Immature natural killer cell (primary cell): Measurements from ENCODE around the gene EHBP1. TPM values are rescaled to one million over a fixed set of nuclear protein-coding genes. Genes with fewer than 3 reads are reported as not detected.

ENCODE experiments used
- DNase-seq, 3 donors: peaks; one replicate each; pipeline ENCODE4 v3.0.0; 2022; ENCODE audit warnings: mixed read lengths in 1 of 3
- H3K27ac Mint-ChIP-seq, 6 donors: one replicate each; pipeline ENCODE4 v1.8.0; 2020; ENCODE audit warnings: mixed read lengths in 6 of 6, mild to moderate bottlenecking in 5 of 6, inconsistent platforms in 4 of 6, moderate library complexity in 3 of 6
- H3K27me3 Mint-ChIP-seq, 3 donors: one replicate each; pipeline ENCODE4 v1.8.0; 2020 to 2021; ENCODE audit warnings: low read depth in 3 of 3, mild to moderate bottlenecking in 3 of 3, mixed read lengths in 3 of 3, moderate library complexity in 3 of 3, inconsistent platforms in 1 of 3
- H3K36me3 Mint-ChIP-seq, 3 donors: one replicate each; pipeline ENCODE4 v1.8.0; 2020; ENCODE audit warnings: mixed read lengths in 3 of 3, inconsistent platforms in 2 of 3, mild to moderate bottlenecking in 2 of 3
- H3K4me1 Mint-ChIP-seq, 2 donors: one replicate each; pipeline ENCODE4 v1.8.0; 2020; ENCODE audit warnings: inconsistent platforms in 2 of 2, mild to moderate bottlenecking in 2 of 2, mixed read lengths in 2 of 2, moderate library complexity in 1 of 2
- H3K4me3 Mint-ChIP-seq, 5 donors: one replicate each; pipeline ENCODE4 v1.8.0; 2020; ENCODE audit warnings: mild to moderate bottlenecking in 5 of 5, mixed read lengths in 5 of 5, inconsistent platforms in 3 of 5, moderate library complexity in 3 of 5
- H3K9me3 Mint-ChIP-seq, 6 donors: one replicate each; pipeline ENCODE4 v1.8.0; 2020; ENCODE audit warnings: mild to moderate bottlenecking in 6 of 6, mixed read lengths in 6 of 6, inconsistent platforms in 4 of 6, moderate library complexity in 3 of 6
- polyA plus RNA-seq, 3 donors: library from polyadenylated mRNA; unstranded; fragments of 300-500 nt; fragmentation: Illumina TruSeq; gene quantifications; one replicate each; pipeline ENCODE4 v1.2.3, GENCODE V29; 2021

EHBP1 gene
- polyA plus RNA-seq, 3 donors from 2014 or later: 6.9 to 23.5 (median 9.0) TPM

GRCh38 chr2:62884514-62884913 is 179.0 kb downstream of the EHBP1 start:
- Mint-ChIP-seq H3K4me3 (no peak overlapping the region), H3K9me3 (peaks cover 0 to 3% (median 0%) of the 10 kb centered on the region in 6 donors), H3K36me3 (peaks cover 7 to 15% (median 14%) of the 10 kb centered on the region in 3 donors), H3K27ac (no peak overlapping the region), H3K27me3 (no peaks in the 10 kb centered on the region), H3K4me1 (no peaks in the 10 kb centered on the region)
- DNase-seq: no peak

GRCh38 chr2:62894966-62895631 is 189.6 kb downstream of the EHBP1 start:
- no peak for DNase-seq
- no peaks in the 10 kb centered on the region for H3K27me3 Mint-ChIP-seq
- no peak overlapping the region for H3K4me3 Mint-ChIP-seq
- no peak overlapping the region for H3K27ac Mint-ChIP-seq
- H3K36me3 Mint-ChIP-seq: peaks cover 0 to 12% (median 0%) of the 10 kb centered on the region in 3 donors
- H3K9me3 Mint-ChIP-seq: no peaks in the 10 kb centered on the region
- H3K4me1 Mint-ChIP-seq: no peaks in the 10 kb centered on the region

DNA sequence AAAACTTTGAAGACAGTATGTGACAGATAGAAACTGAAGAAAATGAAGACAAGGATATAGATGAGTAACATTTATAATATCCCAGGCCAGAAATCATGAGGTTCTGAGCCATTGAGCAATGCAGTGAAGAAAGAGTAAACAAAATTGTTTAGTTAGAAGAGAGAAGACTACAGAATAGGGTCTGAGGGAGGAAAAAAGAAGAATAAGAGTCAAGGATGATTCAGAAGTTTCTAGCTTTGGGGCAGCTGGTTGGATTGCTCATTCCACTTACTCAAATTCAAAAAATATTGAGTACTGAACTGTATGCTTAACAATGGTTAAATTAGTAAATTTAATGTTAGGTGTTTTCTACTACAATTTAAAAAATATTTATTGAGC is 190.1 kb downstream of the EHBP1 start:
- Mint-ChIP-seq H3K4me3 (no peak overlapping the region), H3K4me1 (no peaks in the 10 kb centered on the region), H3K27ac (no peak overlapping the region), H3K27me3 (no peaks in the 10 kb centered on the region), H3K36me3 (peaks cover 0 to 12% (median 0%) of the 10 kb centered on the region in 3 donors), H3K9me3 (no peaks in the 10 kb centered on the region)
- no peak for DNase-seq

DNA sequence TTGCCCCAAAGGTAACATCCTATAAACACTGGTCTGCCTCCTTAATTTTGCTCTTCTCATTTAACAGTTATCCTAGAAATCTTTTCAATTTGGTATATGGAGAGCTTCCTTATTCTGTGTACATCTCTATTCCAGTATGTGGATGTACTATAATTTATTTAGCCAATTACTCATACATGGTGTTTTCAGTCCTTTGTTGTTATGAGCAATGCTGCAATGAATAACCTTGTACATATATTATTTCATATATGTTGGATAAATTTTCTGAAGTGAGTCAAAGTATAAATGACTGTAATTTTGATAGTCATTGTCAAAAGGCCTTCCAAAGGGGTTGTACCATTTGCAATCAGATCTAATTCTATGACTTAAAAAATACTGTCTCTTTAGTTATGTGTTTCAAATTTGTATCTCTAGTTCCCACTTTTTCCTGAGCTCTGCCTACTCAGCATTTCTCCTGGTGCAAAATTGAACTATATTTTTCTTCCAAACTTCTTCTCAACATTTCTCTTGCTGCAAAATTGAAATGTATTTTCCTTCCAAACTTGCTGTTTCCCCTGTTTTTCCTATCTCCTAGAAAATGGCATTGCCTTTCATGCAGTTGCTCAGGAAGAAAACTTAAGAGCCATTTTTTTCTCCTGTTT is 191.8 kb downstream of the EHBP1 start:
- Mint-ChIP-seq H3K4me1 (no peaks in the 10 kb centered on the region), H3K9me3 (no peaks in the 10 kb centered on the region), H3K4me3 (no peak overlapping the region), H3K36me3 (peaks cover 0 to 12% (median 3%) of the 10 kb centered on the region in 3 donors), H3K27ac (no peak overlapping the region), H3K27me3 (no peaks in the 10 kb centered on the region)
- DNase-seq: no peak

DNA sequence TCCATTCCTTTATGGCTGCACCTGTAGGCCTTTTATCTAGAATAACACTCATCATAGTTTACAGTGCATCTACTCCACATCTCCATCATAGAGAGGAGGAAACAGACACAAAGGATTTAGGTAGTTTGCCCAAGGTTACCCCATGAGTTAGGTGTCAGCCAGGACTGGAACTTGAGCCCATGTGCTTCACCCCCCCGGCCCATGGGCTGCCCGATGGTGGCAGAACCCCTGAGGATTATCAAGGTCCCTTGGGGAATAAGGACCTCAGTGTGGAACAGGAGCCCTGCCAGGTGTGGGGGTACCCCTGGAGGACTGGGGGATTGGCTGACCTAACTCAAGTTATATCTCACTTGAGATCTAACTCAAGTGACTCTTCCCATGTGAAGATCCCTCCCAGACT is 198.8 kb downstream of the EHBP1 start:
- Mint-ChIP-seq H3K36me3 (peaks cover 0 to 3% (median 0%) of the 10 kb centered on the region in 3 donors), H3K4me1 (no peaks in the 10 kb centered on the region)

DNA sequence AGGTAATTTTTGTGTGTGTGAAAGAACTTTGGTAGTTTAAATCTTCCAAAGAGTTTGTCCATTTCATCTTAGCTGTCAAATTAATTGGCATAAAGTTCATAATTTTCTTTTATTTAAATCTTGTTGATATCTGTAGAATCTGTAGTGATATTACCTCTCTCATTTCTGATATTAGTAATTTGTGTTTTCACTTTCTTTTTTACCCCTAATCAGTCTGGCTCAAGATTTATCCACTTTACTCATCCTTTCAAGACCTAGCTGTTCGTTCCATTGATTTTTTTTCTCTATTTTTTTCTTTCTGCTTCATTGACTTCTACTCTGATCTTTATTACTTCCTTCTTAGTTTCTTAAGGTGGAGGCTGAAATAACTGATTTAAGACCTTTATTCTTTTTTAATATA is 202.6 kb downstream of the EHBP1 start:
- no peak overlapping the region for H3K27ac Mint-ChIP-seq
- H3K4me1 Mint-ChIP-seq: peaks cover 2 to 4% of the 10 kb centered on the region in 2 donors
- no peaks in the 10 kb centered on the region for H3K9me3 Mint-ChIP-seq
- H3K36me3 Mint-ChIP-seq: no peaks in the 10 kb centered on the region
- H3K4me3 Mint-ChIP-seq: no peak overlapping the region
- DNase-seq: no peak
- H3K27me3 Mint-ChIP-seq: peaks cover 0 to 1% (median 0%) of the 10 kb centered on the region in 3 donors

More for the DNA sequence above, 198.8 kb downstream of the EHBP1 start:
- DNase-seq: no peak
- Mint-ChIP-seq H3K27ac (no peak overlapping the region), H3K4me3 (no peak overlapping the region), H3K9me3 (no peaks in the 10 kb centered on the region), H3K27me3 (no peaks in the 10 kb centered on the region)

DNA sequence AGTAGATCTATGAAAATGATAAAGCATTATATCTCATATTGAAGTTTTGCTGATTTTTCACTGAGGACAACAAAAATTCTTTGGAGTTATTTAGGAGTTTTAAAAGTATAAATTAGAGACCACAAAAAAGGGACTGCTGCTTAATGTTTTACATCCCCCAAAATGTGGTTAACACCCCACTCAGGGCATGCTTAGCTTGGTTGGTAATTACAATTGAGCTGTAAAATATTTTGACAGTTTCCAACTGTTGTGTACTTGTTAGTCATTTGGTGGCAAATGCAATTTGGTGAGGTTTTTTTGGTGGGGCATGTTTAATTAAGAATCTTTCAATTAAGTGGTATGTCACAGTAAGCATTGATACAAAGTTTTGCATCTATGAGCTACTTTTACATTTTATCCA is 207.8 kb downstream of the EHBP1 start:
- peak overlapping the region in 5 of 6 donors; percentile 1 to 83 (median 59) for H3K27ac Mint-ChIP-seq
- no peaks in the 10 kb centered on the region for H3K36me3 Mint-ChIP-seq
- DNase-seq: no peak
- peaks cover 0 to 3% (median 0%) of the 10 kb centered on the region in 3 donors for H3K27me3 Mint-ChIP-seq
- H3K4me1 Mint-ChIP-seq: peaks cover 15 to 19% of the 10 kb centered on the region in 2 donors
- no peaks in the 10 kb centered on the region for H3K9me3 Mint-ChIP-seq
- H3K4me3 Mint-ChIP-seq: peak overlapping the region in 2 of 5 donors; percentile 2 to 31

DNA sequence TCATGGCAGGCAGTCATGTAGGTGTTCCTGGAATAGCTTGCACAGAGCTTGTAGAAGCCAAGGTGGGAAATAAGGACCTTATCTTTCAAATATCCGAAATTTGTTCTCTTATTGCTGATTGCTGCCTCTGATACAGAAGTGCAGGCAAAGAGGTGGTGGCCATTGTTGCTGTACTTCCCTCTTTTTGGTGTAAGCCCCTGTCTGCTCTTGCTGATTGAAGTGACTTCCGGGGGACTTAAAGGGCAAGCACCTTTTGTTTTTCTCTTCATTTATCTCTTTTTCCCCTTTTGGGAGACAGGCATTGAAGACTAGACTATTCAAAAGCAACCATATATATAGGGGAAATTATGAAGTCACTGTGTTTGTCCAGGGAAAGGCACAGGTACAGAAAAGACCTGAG is 213.5 kb downstream of the EHBP1 start:
- H3K27ac Mint-ChIP-seq: no peak overlapping the region
- no peak overlapping the region for H3K4me3 Mint-ChIP-seq
- no peak for DNase-seq
- H3K36me3 Mint-ChIP-seq: peaks cover 20 to 36% (median 24%) of the 10 kb centered on the region in 3 donors
- H3K4me1 Mint-ChIP-seq: peaks cover 4 to 6% of the 10 kb centered on the region in 2 donors
- H3K27me3 Mint-ChIP-seq: peaks cover 0 to 1% (median 1%) of the 10 kb centered on the region in 3 donors
- H3K9me3 Mint-ChIP-seq: peaks cover 0 to 22% (median 12%) of the 10 kb centered on the region in 6 donors

DNA sequence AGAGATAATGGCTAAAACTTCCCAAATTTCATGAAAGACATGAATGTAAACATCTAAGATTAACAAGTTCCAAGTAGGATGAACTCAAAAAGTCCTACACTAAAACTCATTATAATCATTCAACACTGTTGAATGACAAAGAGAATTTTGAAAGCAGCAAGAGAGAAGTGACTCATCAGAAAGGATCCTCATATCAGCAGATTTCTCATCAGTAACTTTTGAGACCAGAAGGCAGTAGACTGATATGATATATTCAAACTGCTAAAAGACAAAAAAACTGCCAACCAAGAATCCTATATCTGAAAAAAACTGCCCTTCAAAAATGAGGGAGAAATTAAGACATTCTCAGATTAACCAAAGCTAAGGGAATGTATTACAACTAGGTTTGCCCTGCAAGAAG is 214.6 kb downstream of the EHBP1 start:
- Mint-ChIP-seq H3K4me1 (no peaks in the 10 kb centered on the region), H3K36me3 (peaks cover 29 to 36% (median 29%) of the 10 kb centered on the region in 3 donors), H3K4me3 (no peak overlapping the region), H3K9me3 (peaks cover 0 to 27% (median 17%) of the 10 kb centered on the region in 6 donors), H3K27me3 (peaks cover 0 to 2% (median 1%) of the 10 kb centered on the region in 3 donors), H3K27ac (no peak overlapping the region)
- DNase-seq: no peak

- Mint-ChIP-seq H3K36me3 (peaks cover 29 to 36% (median 29%) of the 10 kb centered on the region in 3 donors), H3K4me1 (peaks cover 0 to 1% of the 10 kb centered on the region in 2 donors), H3K27me3 (peaks cover 0 to 2% (median 0%) of the 10 kb centered on the region in 3 donors), H3K27ac (no peak overlapping the region), H3K9me3 (peaks cover 0 to 28% (median 17%) of the 10 kb centered on the region in 6 donors), H3K4me3 (no peak overlapping the region)
- DNase-seq: no peak
These were observed 217.7 kb downstream of the EHBP1 start for GRCh38 chr2:62923242-62923641.

DNA sequence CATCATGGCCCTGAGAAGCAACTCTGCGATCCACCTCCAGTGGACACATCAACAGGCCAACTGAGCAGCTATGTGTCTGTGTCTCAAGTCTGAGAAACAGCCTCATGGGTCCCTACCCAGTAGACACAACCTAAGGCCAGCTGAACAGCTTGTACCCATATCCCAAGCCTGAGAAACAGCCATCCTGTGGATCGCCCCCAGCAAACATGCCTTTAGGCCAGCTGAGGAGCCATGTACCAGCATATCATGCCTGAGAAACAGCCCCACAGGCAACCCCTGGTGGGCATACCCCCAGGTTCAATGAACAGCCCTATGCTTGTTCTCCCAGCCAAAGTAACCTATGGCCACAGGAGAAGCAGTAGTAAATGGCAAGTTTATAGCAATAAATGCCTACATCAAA is 218.4 kb downstream of the EHBP1 start:
- H3K4me3 Mint-ChIP-seq: no peak overlapping the region
- peaks cover 29 to 36% (median 29%) of the 10 kb centered on the region in 3 donors for H3K36me3 Mint-ChIP-seq
- peaks cover 0 to 28% (median 17%) of the 10 kb centered on the region in 6 donors for H3K9me3 Mint-ChIP-seq
- H3K4me1 Mint-ChIP-seq: peaks cover 0 to 1% of the 10 kb centered on the region in 2 donors
- peaks cover 0 to 2% (median 0%) of the 10 kb centered on the region in 3 donors for H3K27me3 Mint-ChIP-seq
- DNase-seq: no peak
- H3K27ac Mint-ChIP-seq: no peak overlapping the region

GRCh38 chr2:62928015-62928414 is 222.5 kb downstream of the EHBP1 start:
- H3K4me3 Mint-ChIP-seq: no peak overlapping the region
- peaks cover 0 to 13% (median 6%) of the 10 kb centered on the region in 6 donors for H3K9me3 Mint-ChIP-seq
- H3K4me1 Mint-ChIP-seq: peaks cover 0 to 1% of the 10 kb centered on the region in 2 donors
- H3K27me3 Mint-ChIP-seq: peaks cover 0 to 4% (median 0%) of the 10 kb centered on the region in 3 donors
- no peak for DNase-seq
- H3K27ac Mint-ChIP-seq: no peak overlapping the region
- H3K36me3 Mint-ChIP-seq: peaks cover 4 to 10% (median 6%) of the 10 kb centered on the region in 3 donors

- Mint-ChIP-seq H3K27ac (no peak overlapping the region), H3K4me3 (no peak overlapping the region), H3K4me1 (peaks cover 0 to 1% of the 10 kb centered on the region in 2 donors), H3K9me3 (no peaks in the 10 kb centered on the region), H3K36me3 (peaks cover 0 to 4% (median 0%) of the 10 kb centered on the region in 3 donors), H3K27me3 (peaks cover 0 to 2% (median 0%) of the 10 kb centered on the region in 3 donors)
- DNase-seq: no peak
These were observed 226.0 kb downstream of the EHBP1 start for GRCh38 chr2:62931536-62931935.

GRCh38 chr2:62933398-62933917 is 227.9 kb downstream of the EHBP1 start:
- Mint-ChIP-seq H3K36me3 (peaks cover 0 to 4% (median 0%) of the 10 kb centered on the region in 3 donors), H3K27ac (no peak overlapping the region), H3K4me1 (no peaks in the 10 kb centered on the region), H3K9me3 (no peaks in the 10 kb centered on the region), H3K4me3 (no peak overlapping the region), H3K27me3 (peaks cover 0 to 2% (median 0%) of the 10 kb centered on the region in 3 donors)
- no peak for DNase-seq
